ENCODE measurements around the gene CGN. TPM values are rescaled to one million over a fixed set of nuclear protein-coding genes. Genes with fewer than 3 reads are reported as not detected.

The CGN gene, protein sequence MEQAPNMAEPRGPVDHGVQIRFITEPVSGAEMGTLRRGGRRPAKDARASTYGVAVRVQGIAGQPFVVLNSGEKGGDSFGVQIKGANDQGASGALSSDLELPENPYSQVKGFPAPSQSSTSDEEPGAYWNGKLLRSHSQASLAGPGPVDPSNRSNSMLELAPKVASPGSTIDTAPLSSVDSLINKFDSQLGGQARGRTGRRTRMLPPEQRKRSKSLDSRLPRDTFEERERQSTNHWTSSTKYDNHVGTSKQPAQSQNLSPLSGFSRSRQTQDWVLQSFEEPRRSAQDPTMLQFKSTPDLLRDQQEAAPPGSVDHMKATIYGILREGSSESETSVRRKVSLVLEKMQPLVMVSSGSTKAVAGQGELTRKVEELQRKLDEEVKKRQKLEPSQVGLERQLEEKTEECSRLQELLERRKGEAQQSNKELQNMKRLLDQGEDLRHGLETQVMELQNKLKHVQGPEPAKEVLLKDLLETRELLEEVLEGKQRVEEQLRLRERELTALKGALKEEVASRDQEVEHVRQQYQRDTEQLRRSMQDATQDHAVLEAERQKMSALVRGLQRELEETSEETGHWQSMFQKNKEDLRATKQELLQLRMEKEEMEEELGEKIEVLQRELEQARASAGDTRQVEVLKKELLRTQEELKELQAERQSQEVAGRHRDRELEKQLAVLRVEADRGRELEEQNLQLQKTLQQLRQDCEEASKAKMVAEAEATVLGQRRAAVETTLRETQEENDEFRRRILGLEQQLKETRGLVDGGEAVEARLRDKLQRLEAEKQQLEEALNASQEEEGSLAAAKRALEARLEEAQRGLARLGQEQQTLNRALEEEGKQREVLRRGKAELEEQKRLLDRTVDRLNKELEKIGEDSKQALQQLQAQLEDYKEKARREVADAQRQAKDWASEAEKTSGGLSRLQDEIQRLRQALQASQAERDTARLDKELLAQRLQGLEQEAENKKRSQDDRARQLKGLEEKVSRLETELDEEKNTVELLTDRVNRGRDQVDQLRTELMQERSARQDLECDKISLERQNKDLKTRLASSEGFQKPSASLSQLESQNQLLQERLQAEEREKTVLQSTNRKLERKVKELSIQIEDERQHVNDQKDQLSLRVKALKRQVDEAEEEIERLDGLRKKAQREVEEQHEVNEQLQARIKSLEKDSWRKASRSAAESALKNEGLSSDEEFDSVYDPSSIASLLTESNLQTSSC
- under 1 TPM; 0.67 to 0.69 TPM for total RNA-seq

DNA sequence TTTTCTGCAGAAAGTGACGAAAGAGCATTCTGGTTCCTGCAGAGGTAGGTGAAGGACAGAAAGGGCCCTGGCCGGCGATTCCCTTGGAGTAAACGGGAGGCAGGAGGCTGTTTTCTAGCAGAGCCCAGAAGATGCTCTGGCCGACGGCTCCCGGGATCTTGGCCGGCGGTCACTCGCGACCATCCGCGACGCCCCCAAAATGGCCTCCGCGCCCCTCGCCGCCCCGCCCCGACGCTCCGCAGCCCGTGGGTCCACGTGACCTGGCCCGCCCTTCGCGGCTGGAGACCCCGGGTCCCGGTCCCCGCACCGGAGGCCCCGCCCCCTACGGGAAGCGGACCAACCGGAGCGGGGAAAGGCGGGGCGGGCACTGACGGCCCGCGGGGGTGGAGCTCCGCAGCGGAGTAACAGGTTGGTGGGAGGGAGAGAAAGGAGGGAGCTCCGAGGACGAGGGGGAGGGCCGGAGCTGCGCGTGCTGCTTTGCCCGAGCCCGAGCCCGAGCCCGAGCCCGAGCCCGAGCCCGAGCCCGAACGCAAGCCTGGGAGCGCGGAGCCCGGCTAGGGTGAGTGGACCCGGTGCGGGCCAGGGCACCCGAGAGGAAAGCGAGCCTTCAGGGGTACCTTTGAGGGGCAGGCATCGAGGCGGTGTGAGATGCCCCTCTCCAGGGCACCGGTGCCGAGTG lies at the start of gene CGN:
TSS of gene CGN (plus strand) at position 431 of the 679 bp plus-strand sequence. CDS start 7,133 bp downstream, outside the sequence.

DNA sequence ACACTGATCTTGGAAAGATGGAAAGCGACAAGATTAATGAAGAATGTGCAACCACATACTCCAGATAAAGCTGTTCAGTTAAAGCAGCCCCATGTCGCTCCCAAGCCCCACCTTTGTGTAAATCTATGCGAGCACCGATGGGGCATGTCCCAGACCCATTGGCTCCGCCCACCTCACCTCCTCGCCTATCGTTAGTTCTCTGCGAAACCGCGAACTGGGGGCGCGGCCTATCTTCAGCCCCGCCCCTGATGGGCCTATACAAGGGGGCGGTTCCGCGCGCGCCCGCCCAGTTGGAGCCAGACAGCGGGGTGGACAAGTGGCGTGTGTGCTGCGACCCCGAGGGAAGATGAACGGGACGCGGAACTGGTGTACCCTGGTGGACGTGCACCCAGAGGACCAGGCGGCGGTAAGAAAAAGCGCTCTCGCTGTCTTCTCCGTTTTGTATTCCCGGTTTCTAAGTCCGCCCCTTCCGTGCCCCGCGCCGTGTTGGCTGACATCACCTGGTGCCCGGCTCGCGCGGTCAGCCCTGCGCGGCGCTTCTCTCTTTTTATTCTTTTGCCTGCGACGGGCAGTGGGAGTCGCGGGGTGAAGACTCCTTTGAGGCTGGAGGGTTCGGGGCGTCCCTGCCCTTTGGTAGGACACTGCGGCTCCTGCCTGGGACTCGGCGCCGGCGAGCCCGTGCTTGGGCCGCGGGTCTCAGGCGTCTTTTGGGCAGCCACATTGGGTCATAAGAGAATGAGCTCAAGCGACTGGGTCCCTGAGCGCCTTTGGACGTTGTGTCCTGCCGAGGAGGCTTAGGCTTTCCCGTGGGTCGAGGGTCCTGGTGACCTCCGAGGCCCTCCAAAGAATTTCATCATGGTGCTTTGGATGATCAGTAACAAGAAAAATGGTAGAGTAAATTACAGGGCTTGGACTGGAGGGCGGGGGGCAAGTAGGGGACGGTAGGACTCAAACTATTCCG lies 29.1 kb downstream of the CGN start, which contains the start of gene TUFT1:
TSS of gene TUFT1 (plus strand) at position 289 of the 961 bp plus-strand sequence. CDS start at position 347, 58 bp downstream.

Small RNAs within 50 kb of the gene (small RNA-seq; reads per million reads assigned to genes)
- gene MIR554 (0 reads per million in 2 donors), gene RF00405 (0.17 to 0.21 reads per million in 2 donors)

Other genes starting within 250 kb of the CGN start
- gene ZNF687, start 229.1 kb upstream of the CGN start, total RNA-seq: 10 to 100 TPM; 18.3 to 22.0 TPM
- gene PI4KB, start 184.0 kb upstream of the CGN start, total RNA-seq: 10 to 100 TPM; 49.6 to 67.9 TPM
- 10 to 100 TPM; 73.0 to 73.9 TPM for gene RFX5, start 164.1 kb upstream of the CGN start, total RNA-seq
- gene SELENBP1, start 138.7 kb upstream of the CGN start, total RNA-seq: 10 to 100 TPM; 42.0 to 55.9 TPM
- 100 to 1,000 TPM; 501 to 799 TPM for gene PSMB4, start 111.8 kb upstream of the CGN start, total RNA-seq
- 10 to 100 TPM; 26.0 to 27.2 TPM for gene POGZ, start 51.9 kb upstream of the CGN start, total RNA-seq
- 10 to 100 TPM; 16.7 to 24.1 TPM for gene TUFT1, start 28.9 kb downstream of the CGN start, total RNA-seq
- 10 to 100 TPM; 44.0 to 58.6 TPM for gene SNX27, start 100.7 kb downstream of the CGN start, total RNA-seq
- gene CELF3, start 205.4 kb downstream of the CGN start, total RNA-seq: not detected
- gene RIIAD1, start 210.1 kb downstream of the CGN start, total RNA-seq: not detected

All from melanocyte of skin (primary cell).